Neuronal stem cell (in vitro differentiated cells): ENCODE measurements around the gene FXYD5.

Experiments
- DNase-seq: peaks from one replicate; pipeline ENCODE4 v3.0.0-alpha.2; 2013; ENCODE audit warnings: low spot score
- H2AFZ ChIP-seq: one replicate; pipeline ENCODE4 v1.6.1; 2013; ENCODE audit warnings: mild to moderate bottlenecking, low read length, inconsistent platforms
- H2AK5ac ChIP-seq: 2 replicates; pipeline ENCODE4 v1.6.1; 2013; ENCODE audit warnings: low read depth, mild to moderate bottlenecking, inconsistent platforms, low read length, moderate library complexity, mixed read lengths
- H2BK120ac ChIP-seq: 2 replicates; pipeline ENCODE4 v1.6.1; 2013; ENCODE audit warnings: low read depth, mild to moderate bottlenecking, inconsistent platforms, low read length, moderate library complexity, mixed read lengths
- H2BK12ac ChIP-seq: one replicate; pipeline ENCODE4 v1.6.1; 2013; ENCODE audit warnings: low read length, inconsistent platforms
- H2BK15ac ChIP-seq: 2 replicates; pipeline ENCODE4 v1.6.1; 2013; ENCODE audit warnings: mild to moderate bottlenecking, low read length, inconsistent platforms, mixed read lengths
- H2BK5ac ChIP-seq: one replicate; pipeline ENCODE4 v1.6.1; 2013; ENCODE audit warnings: inconsistent platforms, mild to moderate bottlenecking, low read length, moderate library complexity
- H3K14ac ChIP-seq: one replicate; pipeline ENCODE4 v1.6.1; 2013; ENCODE audit warnings: low read length, inconsistent platforms
- H3K18ac ChIP-seq: 2 replicates; pipeline ENCODE4 v1.6.1; 2013; ENCODE audit warnings: low read length, inconsistent platforms
- H3K23ac ChIP-seq: 2 replicates; pipeline ENCODE4 v1.6.1; 2013; ENCODE audit warnings: low read depth, mild to moderate bottlenecking, mixed read lengths, low read length, inconsistent platforms; ENCODE audit not compliant: poor library complexity
- H3K27ac ChIP-seq: replicated peaks from 3 replicates; pipeline ENCODE4 v1.5.1; 2013; ENCODE audit warnings: low read length, inconsistent platforms
- H3K27me3 ChIP-seq, 3 experiments: 2 replicates each; pipeline ENCODE4 v1.6.1; 2013; ENCODE audit warnings: low read length in 3 of 3, mild to moderate bottlenecking in 2 of 3, inconsistent platforms in 1 of 3, low read depth in 1 of 3, mixed read lengths in 1 of 3, moderate library complexity in 1 of 3; ENCODE audit not compliant: control insufficient read depth in 3 of 3, insufficient read depth in 3 of 3
- H3K36me3 ChIP-seq, 2 donors: replicated peaks in 1 of 2; 2 replicates each; pipeline ENCODE4 v1.6.1; 2013; ENCODE audit warnings: low read length in 2 of 2; ENCODE audit not compliant: control insufficient read depth in 2 of 2, insufficient read depth in 2 of 2
- H3K4ac ChIP-seq: 2 replicates; pipeline ENCODE4 v1.6.1; 2013; ENCODE audit warnings: inconsistent platforms, mild to moderate bottlenecking, low read length, moderate library complexity
- H3K4me1 ChIP-seq, 2 donors: 1 replicate in 1 of 2; 2 replicates in 1 of 2; pipeline ENCODE4 v1.6.1; 2013; ENCODE audit warnings: low read length in 2 of 2, low read depth in 1 of 2; ENCODE audit not compliant: control insufficient read depth in 2 of 2, insufficient read depth in 1 of 2
- H3K4me2 ChIP-seq: one replicate; pipeline ENCODE4 v1.6.1; 2013; ENCODE audit warnings: mild to moderate bottlenecking, low read length, inconsistent platforms; ENCODE audit not compliant: insufficient read depth, poor library complexity, severe bottlenecking
- H3K4me3 ChIP-seq, 2 donors: 2 replicates each; pipeline ENCODE4 v1.5.1; 2013; ENCODE audit warnings: low read length in 2 of 2, mild to moderate bottlenecking in 2 of 2, inconsistent platforms in 1 of 2, moderate library complexity in 1 of 2
- H3K79me1 ChIP-seq: one replicate; pipeline ENCODE4 v1.6.1; 2013; ENCODE audit warnings: low read depth, mild to moderate bottlenecking, inconsistent platforms, low read length, moderate library complexity
- H3K9ac ChIP-seq: one replicate; pipeline ENCODE4 v1.6.1; 2013; ENCODE audit warnings: mild to moderate bottlenecking, low read depth, low read length, inconsistent platforms; ENCODE audit not compliant: poor library complexity
- H3K9me3 ChIP-seq, 2 donors: replicated peaks in 1 of 2; 2 replicates each; pipeline versions ENCODE3 to v1.6.1; 2013; ENCODE audit warnings: low read length in 2 of 2, mild to moderate bottlenecking in 2 of 2, inconsistent platforms in 1 of 2, low read depth in 1 of 2, mixed read lengths in 1 of 2, moderate library complexity in 1 of 2; ENCODE audit not compliant: control insufficient read depth in 2 of 2, insufficient read depth in 1 of 2
- H4K8ac ChIP-seq: one replicate; pipeline ENCODE4 v1.6.1; 2013; ENCODE audit warnings: low read depth, mild to moderate bottlenecking, inconsistent platforms, low read length, moderate library complexity
- H4K91ac ChIP-seq: one replicate; pipeline ENCODE4 v1.6.1; 2013; ENCODE audit warnings: low read length, low read depth, mild to moderate bottlenecking, inconsistent platforms; ENCODE audit not compliant: poor library complexity
- WGBS, 2 donors: extraction: QIAGEN DNeasy Blood & Tissue Kit; methylation state at CpG; one replicate each; pipeline ENCODE4 v1.1.7; 2013; ENCODE audit warnings: missing lambda C conversion rate in 2 of 2, mixed read lengths in 1 of 2; ENCODE audit not compliant: insufficient read length in 2 of 2, insufficient replicate concordance in 1 of 2; ENCODE audit errors: extremely low coverage in 2 of 2; 5-methylcytosine and 5-hydroxymethylcytosine counted together

The FXYD5 gene

GRCh38 chr19:35138305-35138892 is 16.1 kb upstream of the FXYD5 start, which contains the start of gene FXYD1:
Gene FXYD1 (plus strand): TSS chr19:35138824. CDS start chr19:35140080, 1,256 bp downstream.
- Histone ChIP-seq H3K14ac (peak within 1 kb of the TSS; percentile 97), H2BK12ac (peak within 1 kb of the TSS; percentile 99), H4K8ac (no peak within 1 kb of the TSS), H3K79me1 (no peaks in the 10 kb centered on the region), H3K4ac (peak within 1 kb of the TSS; percentile 54), H2AK5ac (peak within 1 kb of the TSS; percentile 76), H4K91ac (peak within 1 kb of the TSS; percentile 88), H3K23ac (peak within 1 kb of the TSS; percentile 5), H2AFZ (peak within 1 kb of the TSS; percentile 78), H3K27ac (no peak within 1 kb of the TSS), H2BK120ac (peak within 1 kb of the TSS; percentile 73), H2BK5ac (peak within 1 kb of the TSS; percentile 80), H3K4me3 (no peak within 1 kb of the TSS), H3K36me3 (no peaks in the 10 kb centered on the region), H3K4me2 (no peak within 1 kb of the TSS), H3K18ac (peak within 1 kb of the TSS; percentile 96), H2BK15ac (peak within 1 kb of the TSS; percentile 69), H3K27me3 (peaks cover 2 to 53% (median 21%) of the 10 kb centered on the region in 3 experiments), H3K9me3 (no peaks in the 10 kb centered on the region), H3K9ac (peak within 1 kb of the TSS; percentile 80), H3K4me1 (peaks cover 28 to 31% of the 10 kb centered on the region in 2 donors)
- WGBS, 2 donors, result no CpG with 5 or more reads among the region's 18 CpGs
- DNase-seq, result no peak

DNA sequence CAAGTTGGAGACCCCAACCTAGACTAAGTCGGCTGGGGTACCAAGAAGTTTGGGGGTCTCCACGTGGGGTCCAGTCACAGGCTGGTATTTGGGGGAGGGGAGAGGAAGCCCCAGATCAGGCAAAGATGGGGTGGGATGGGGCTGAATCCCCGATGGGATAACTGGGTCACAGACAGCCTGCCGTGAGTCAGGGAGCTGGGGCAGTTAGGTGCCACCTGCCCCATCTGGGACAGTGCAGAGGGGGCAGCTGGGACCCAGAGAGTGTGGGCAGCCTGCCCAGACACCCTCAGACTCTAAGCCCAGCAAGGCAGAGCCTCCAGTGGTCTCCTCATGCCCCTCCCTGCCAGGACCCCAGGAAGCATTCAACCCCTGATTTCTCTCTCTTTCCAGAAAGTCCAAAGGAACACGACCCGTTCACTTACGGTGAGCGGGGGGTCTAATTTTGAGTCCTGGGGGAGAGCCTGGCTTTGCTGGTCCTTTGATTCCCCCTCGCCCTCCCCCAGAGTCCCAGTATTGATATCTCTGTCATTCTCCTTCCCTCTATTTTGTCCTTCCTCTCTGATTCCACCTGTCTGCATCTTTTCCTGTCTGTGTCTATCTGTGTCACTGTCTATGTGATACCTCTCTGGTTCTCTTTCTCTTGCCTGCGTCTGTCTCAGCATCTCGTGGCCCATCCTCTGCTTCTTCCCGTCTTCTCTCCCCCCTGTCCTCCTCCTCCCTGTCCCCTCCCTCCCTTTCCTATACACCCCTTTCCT is 14.2 kb upstream of the FXYD5 start:
- H3K4me3 ChIP-seq, result no peak overlapping the region
- peak overlapping the region; percentile 85 for H2AK5ac ChIP-seq
- no peak overlapping the region for H3K23ac ChIP-seq
- H3K36me3 ChIP-seq, result no peaks in the 10 kb centered on the region
- H3K14ac ChIP-seq, result no peak overlapping the region
- H3K27me3 ChIP-seq, result peaks cover 2 to 69% (median 40%) of the 10 kb centered on the region in 3 experiments
- peak overlapping the region; percentile 33 for H2BK15ac ChIP-seq
- H3K79me1 ChIP-seq, result no peaks in the 10 kb centered on the region
- no peak overlapping the region for H3K4ac ChIP-seq
- WGBS, 2 donors, result no CpG with 5 or more reads among the region's 12 CpGs
- H2BK12ac ChIP-seq, result peak overlapping the region; percentile 77
- no peak overlapping the region for H2BK5ac ChIP-seq
- no peak overlapping the region for H2BK120ac ChIP-seq
- peak overlapping the region; percentile 55 for H3K18ac ChIP-seq
- no peak overlapping the region for H3K9ac ChIP-seq
- no peak overlapping the region for H4K8ac ChIP-seq
- H3K4me2 ChIP-seq, result peak overlapping the region; percentile 36
- H4K91ac ChIP-seq, result no peak overlapping the region
- no peak overlapping the region for H2AFZ ChIP-seq
- peaks cover 33 to 34% of the 10 kb centered on the region in 2 donors for H3K4me1 ChIP-seq
- no peak for DNase-seq
- H3K27ac ChIP-seq, result no peak overlapping the region
- no peaks in the 10 kb centered on the region for H3K9me3 ChIP-seq

GRCh38 chr19:35140962-35141836 is 13.3 kb upstream of the FXYD5 start:
- no peak overlapping the region for H3K27ac ChIP-seq
- H2BK12ac ChIP-seq, result no peak overlapping the region
- H3K4me3 ChIP-seq, result no peak overlapping the region
- H3K4ac ChIP-seq, result no peak overlapping the region
- H3K4me2 ChIP-seq, result peak overlapping the region; percentile 36
- no peaks in the 10 kb centered on the region for H3K79me1 ChIP-seq
- peak overlapping the region; percentile 57 for H3K23ac ChIP-seq
- H3K4me1 ChIP-seq, result peaks cover 32% of the 10 kb centered on the region in 2 donors
- H4K8ac ChIP-seq, result no peak overlapping the region
- peak overlapping the region; percentile 77 for H3K18ac ChIP-seq
- H3K27me3 ChIP-seq, result peaks cover 2 to 74% (median 41%) of the 10 kb centered on the region in 3 experiments
- no peak overlapping the region for H2BK15ac ChIP-seq
- H3K9me3 ChIP-seq, result no peaks in the 10 kb centered on the region
- H2BK120ac ChIP-seq, result no peak overlapping the region
- peak overlapping the region; percentile 85 for H2AK5ac ChIP-seq
- H3K14ac ChIP-seq, result no peak overlapping the region
- WGBS, 2 donors, result no CpG with 5 or more reads among the region's 48 CpGs
- no peaks in the 10 kb centered on the region for H3K36me3 ChIP-seq
- peak; percentile 87 for DNase-seq
- H3K9ac ChIP-seq, result no peak overlapping the region
- H4K91ac ChIP-seq, result no peak overlapping the region
- H2BK5ac ChIP-seq, result no peak overlapping the region
- H2AFZ ChIP-seq, result no peak overlapping the region
